Hematopoietic multipotent progenitor cell (in vitro differentiated cells): Measurements from ENCODE around the gene TOB2. TPM values are rescaled to one million over a fixed set of nuclear protein-coding genes. Genes with fewer than 3 reads are reported as not detected.
A peak's percentile ranks its signal among the peaks of the same experiment; 100 is the strongest.
"Not testable (repeated sequence)": the region's sequence is repeated elsewhere in the genome, so short reads cannot be mapped to it uniquely, and the experiment has no call there.

Source experiments
- DNase-seq, 3 donors: peaks; one replicate each; pipeline ENCODE4 v3.0.0-alpha.2; 2011 to 2015; ENCODE audit warnings: low read depth in 2 of 3, low spot score in 2 of 3
- total RNA-seq: library from RNA; depleted of rRNA; stranded (reverse); fragments of >200 nt; gene quantifications from one replicate; pipeline ENCODE4 v1.2.3, GENCODE V29; 2012

Gene TOB2
- total RNA-seq, 1 donor, result 29.9 TPM

DNA sequence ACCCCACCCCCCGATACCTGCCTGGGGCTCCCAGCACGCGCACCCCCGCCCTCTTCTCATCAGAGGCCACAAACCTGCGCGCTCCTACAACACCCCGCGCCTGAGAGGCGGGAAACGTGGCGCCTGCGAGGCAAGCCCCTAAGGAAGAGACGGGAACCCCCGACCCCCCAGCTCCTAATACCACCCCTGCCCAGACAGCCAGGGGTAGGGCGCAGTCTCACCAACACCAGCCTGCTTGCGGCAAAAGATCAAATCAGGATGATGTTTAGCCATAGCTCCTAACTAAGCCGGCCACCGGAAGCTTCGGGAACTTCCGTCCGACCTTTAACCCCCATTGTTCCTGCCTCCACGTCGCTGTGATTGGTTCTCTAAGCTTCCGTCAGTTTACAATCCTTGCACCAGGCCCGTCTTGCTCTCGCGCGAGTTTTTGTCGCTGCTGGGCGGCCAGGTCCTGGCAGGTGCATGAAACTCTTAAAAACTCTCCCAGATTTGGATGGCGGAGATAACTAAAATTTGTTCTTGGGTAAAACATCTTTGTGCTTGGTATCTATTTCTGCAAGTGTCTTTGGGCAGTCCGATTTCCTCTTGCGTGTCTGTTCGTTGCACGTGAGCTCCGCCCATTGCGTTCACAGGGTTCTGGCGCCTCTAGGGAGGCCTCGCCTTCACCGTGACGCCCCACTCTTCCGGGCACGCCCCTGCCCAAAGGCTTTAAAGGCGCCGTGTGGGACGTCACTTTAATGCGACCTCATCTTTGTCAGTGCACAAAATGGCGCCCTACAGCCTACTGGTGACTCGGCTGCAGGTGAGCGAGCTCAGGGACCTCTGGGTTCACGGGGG, 22.0 kb upstream of the TOB2 start, which contains the start of the genes ACO2 and PHF5A:
Gene ACO2, plus strand, starts transcription at position 737 of the 837 bp plus-strand sequence. Its CDS starts 30 bp downstream, at position 767.
Gene PHF5A, minus strand, starts transcription at position 312 of the 837 bp plus-strand sequence. Its CDS starts 39 bp downstream, at position 273.
- DNase-seq, result peak; percentile 97 to 99 (median 98)

DNA sequence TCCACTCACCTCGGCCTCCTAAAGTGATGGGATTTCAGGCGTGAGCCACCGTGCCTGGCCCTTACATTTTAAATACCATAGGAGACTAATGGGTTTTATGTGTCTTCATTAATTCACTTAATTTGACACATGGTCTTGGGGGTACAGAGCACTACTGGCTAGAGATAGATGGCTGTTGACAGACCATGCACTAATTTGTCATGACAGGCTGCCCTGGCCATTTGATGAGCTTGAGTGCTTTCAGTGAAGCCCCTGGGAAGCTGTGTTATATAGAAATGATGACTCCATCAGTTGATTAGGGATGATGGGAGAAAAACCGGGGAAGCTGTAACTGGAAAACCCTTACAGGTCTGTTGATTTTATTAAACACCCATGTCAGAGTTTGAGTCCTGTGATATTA, 15.3 kb upstream of the TOB2 start:
- DNase-seq, result no peak

DNA sequence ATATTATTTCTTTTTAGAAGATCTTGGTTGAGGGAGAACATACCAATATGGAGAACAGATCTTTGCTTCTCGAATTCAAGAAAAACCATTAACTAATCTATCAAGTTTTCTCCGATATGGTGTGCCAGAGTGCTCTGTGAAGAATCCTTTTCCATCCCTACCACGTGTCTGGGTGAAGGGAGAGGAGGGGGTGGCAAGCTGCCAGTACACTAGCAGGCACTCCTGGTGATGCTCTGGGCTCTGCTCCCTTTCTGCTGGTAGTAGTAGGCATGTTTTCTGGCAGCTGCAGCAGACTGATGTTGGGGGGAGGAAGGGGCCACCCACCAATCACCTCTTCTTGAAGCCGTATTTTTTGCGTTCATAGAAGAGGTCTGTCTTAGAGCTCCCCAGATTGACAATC, 13.5 kb upstream of the TOB2 start:
- DNase-seq, result not testable (repeated sequence)

DNA sequence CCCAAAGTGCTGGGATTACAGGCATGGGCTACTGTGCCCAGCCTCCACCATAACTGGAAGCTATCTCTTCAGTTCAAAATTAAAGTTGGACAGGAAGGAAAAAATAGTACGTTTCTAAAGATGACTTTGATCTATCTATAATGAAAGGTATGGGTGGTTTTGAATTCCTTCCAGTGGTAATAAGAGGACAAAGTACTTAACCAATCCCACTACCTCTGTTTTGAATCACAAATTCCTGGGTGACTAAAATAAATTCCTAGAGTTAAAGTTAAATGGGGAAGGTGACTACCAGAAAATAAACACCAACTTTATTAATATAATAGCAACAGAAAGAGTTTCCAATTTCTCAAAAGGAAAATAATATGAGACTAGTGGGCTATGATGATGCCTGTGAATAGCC, 12.8 kb upstream of the TOB2 start:
- DNase-seq, result no peak

DNA sequence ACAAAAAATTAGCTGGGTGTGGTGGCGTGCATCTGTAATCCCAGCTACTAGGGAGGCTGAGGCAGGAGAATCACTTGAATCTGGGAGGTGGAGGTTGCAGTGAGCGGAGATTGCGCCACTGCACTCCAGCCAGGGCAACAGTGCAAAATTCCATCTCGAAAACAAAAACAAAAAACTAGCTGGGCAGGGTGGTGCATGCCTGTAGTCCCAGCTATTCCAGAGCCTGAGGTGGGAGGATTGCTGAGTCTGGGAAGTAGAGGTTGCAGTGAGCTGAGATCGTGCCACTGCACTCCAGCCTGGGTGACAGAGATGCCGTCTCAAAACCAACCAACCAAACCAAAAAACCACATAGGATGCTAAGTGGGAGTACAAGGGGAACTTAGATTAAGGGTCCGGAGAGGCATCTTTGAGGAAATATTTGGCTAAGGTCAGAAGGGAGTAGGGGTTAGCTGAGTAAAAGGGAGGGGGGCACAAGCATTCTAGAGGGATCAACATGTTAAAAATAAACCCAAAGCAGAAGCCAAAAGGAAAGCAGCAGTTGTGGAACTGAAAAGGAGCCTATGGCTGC, 11.6 kb upstream of the TOB2 start:
- DNase-seq, result no peak

DNA sequence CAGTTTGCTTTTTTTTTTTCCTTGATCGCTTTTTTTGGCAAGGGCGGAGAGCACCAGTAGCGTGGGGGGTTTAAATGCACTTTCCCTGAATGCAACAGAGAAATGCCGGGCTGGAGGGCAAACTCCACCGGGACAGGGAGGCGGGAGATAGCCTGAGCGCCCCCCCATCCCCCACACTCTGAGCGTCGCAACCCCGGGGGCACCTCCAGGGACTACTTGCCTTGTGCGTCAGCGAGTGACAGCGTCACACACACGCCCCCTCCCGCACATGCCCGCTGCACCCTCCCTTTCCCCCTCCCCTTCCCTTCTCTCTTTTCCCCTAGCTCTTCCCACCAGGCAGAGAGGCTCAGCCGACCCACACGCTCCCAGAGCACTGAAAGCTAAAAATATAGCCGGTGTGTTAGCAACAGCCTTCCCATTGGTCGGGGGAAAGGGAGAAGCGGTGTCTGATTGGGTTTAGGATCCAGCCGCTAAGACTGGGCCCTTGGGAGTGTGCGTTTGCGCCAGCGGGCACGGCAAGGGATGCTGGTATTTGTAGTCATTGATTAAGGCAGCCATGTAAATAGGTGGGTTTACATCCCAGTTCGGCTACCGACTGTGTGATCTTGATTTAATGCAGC, 1.7 kb upstream of the TOB2 start:
- peak; percentile 75 to 100 (median 99) for DNase-seq

DNA sequence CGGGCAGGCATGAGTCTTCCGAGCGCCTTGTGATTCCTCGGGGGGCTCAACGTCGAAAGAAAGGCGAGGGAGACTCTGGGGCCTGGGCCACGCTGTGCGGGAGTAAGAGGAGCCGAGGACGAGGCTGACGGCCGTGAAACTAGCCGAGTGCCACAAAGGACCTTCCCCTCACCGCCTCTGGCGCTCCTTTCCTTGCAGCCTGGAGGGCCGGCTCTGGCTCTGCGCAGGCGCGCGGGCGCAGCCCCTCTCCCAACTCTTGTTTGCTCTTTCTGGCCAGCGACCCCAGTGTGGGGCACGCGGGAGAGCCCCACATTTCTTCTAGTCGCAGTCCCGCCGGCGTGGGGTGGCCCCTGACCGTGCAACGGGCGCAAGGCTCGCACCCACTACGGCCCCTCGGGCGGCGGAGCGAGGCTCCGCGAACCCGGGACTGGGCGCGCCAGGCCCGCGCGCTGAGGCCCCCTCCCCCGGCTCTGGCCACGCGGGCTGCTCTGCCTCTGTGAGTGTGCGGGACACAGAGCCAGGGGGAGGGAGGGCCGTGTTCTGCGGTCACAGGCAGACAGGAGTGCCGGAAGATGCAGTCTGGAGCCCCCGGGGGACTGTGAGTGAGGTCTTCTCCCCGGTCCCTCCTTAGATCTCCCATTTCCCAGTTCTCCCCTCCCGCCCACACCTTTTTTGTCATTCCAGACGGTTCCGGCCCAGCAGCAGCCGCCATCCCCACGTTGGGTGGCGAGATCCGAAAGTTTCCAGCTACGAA, 1.0 kb upstream of the TOB2 start:
- peak; percentile 41 to 74 (median 51) for DNase-seq

DNA sequence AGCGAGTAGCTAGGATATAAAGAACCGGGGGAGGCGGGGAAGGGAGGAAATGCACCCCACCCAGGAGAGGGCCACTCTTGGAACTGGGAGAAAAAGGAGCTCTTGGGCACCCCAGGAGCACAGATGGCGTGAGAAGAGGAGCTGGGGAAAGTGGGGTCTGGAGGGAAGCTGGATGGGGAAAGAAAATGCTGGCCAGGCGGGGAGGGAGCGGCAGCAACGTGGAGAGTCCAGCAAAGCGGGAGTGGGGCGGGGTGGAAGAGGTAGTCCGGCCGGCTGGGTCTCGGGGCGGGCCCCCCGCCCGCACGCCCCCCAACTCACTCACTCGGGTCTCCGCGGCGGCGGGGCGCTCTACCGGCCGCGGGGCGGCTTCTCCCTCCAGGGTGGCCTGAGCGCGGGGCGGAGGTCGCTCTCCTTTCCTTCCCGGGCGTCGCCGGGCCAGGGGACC, 522 bp downstream of the TOB2 start:
- DNase-seq, result peak in 1 of 3 donors; percentile 2

DNA sequence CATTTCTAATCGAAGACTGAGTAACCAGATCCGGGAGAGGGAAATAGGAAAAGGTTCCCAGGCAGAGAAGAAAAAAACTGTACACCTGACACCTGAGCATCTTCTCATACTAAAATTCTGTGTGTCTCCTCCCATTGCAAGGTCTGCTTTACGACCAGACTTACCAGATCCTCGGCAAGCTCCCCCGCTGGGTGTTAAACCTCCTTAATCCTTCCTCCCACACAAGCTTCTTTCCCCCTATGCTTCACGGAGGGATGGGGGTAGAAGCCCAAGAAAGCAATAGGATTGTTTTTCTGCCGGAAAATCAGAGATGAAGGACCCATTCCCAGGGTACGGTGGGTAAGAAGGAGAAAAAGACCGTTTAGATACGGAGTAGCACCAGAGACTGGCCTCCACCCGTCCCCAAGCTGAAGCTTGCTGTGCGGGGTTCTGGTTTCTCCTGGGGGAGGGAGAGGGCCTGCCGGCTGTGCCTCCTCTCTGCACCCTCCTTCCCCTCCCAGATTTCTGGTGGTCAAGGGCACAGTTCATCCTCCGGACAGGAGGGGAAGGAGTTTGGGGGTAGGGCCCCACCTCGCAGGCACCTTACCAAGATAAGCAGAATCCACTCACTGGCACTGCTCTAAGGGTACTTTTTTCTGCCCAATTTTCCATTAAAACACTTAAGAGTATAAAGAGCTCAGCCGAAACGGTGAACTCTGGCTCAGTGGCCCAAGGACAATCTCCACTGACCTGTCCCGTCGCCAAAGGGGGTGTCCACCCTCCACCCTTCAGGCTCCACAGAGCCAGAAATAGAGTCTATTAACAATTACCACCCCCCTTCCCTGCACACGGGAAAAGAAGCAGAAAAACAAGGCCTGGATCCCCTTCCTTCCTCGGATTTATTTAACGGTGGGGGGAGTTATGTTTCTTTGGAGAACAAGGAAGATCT, 1.2 kb downstream of the TOB2 start:
- DNase-seq, result peak in 1 of 3 donors; percentile 17

DNA sequence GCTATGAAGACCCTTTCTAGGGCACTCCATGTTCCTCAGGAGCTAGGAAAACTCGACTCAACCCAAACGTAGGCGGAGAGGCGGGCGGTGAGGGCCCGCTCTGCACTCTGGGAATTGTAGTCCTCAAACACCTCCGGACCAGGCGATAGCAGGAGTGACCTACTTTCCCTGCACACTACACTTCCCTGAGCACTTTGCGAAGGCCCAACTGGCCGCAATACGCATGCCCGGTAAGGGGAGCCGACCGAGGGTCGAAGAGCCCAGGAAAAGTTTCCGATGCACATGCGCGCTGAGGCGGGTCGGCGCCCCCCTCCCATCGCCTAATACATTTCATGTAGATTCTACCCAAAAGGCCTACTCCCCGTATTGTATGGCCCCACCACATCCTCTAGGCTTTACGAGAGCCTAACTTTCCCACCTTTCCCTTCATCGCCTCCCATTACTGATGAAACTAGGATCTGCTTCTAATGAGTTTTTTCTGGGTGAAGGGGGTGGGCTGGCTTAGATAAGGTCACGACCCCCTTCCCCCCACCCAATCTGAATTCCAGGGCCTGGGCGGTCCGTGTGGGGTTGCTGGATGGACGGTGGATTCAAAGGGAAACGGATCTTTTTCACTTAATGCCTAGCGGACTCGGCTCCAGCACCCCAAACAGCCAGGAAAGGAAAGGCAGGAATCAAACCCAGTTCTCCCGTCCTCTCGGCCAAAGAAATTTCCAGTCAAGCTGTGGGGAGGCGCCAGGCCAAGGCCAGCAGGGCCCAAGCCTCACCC, 2.1 kb downstream of the TOB2 start:
- DNase-seq, result peak; percentile 58 to 98 (median 96)

DNA sequence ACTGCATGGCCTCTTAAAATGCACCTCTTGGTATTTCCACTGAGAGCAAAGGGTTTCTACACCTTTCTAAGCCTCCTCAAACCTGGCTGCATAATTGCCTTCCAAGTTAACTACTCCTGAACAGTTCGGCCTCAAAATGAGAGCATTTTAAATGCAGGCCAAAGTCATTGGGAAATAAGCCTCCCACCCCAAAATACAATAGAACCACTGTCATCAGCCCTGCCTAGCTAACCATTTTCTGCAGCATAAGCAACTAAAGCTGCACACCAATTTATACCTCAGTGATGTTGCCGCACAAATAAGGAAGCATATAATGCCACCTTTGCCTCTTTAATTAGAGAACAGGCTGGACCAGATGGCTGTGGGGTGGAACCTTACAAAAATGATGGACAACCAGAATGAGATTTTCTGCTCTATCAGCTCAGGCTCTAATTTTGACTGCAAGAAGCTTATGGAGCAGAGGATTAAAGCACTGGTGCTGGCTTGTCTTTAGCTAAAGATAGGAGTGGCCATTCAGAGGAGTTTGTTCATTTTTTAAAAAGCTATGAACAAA, 4.3 kb downstream of the TOB2 start:
- DNase-seq, result no peak

DNA sequence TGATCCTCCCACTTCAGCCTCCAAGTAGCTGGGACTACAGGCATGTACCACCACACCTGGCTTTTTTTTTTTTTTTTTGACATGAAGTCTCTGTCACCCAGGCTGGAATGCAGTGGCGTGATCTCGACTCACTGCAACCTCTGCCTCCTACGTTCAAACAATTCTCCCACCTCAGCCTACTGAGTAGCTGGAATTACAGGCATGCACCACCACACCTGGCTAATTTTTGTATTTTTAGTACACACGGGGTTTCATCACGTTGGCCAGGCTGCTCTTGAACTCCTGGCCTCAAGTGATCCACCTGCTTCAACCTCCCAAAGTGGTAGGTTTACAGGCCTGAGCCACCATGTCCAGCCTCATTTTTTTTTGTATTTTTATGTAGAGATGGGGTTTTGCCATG, 6.1 kb downstream of the TOB2 start:
- DNase-seq, result not testable (repeated sequence)

DNA sequence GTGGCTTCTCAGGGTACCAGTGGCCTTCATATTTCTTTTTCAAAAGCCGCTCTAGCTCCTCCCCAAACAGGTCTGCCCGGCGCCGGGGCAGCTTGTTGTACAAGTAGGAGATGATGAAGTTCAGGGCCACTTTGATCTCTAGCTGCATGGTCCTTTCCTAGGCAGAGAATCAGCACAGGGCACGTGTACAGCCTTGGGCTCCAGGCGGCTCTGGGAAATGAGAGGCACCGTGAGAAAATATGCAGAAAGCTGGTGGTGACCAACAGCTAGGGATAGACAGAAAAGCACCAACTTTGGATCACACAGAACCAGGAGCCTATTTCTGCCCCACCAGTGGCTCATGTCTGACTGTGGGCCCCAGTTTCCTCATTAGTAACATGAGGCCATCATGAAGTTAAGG, 9.4 kb downstream of the TOB2 start:
- DNase-seq, result no peak

DNA sequence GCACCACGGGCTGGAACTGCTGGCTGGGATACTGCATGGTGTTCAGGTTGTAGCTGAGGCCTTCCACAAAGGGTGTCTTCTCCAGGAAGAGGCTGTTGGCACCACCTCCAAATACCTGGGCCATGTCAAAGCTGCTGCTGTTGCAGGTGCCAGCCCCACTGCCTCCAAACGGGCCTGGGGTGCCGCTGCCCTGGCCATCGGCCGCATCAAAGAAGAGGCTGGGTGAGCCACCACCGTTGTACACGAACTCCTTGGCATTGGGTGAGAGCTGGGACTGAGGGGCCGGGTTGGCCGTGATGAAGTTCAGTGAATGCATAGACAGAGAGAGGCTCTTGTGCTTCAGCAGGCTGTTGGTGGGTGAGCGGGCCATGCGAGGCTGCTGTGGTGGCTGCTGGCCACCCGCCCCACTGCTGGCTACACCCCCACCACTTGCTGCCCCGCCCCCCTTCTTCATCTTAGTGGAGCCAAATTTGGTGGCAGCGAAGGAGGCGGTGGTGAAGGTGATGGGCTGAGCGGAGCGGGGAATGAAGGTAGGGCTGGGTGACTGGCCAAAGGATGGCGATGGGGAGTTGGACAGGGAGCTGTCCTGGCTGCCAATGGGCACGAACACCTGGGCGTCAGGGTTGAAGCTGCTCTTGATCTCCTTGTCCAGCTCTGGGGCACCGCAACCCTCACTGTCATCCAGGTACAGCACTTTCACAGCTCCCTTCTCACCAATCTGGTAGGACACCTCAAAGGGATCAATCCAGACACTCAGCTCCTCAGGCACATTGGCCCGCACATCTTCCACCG, 10.1 kb downstream of the TOB2 start:
- DNase-seq, result no peak

DNA sequence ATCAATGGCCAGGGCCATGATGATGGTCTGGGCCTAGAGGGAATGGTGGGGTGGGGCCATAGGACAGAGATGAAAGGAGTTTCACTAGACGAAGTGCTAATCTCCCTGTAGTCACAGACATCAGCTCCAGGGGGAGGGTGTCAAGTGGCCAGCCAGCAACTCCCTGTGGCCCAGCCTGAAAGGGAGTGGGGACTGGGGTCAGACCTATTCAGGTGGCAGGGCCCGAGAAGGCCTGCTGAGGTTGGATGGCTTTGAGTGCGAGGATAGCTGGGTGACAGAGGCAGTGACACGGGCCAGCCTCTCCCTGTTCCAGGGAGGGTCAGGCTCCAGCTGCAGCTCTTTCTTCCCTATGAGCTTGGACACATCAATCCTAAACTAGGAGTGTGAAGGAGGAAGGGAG, 11.0 kb downstream of the TOB2 start:
- no peak for DNase-seq

DNA sequence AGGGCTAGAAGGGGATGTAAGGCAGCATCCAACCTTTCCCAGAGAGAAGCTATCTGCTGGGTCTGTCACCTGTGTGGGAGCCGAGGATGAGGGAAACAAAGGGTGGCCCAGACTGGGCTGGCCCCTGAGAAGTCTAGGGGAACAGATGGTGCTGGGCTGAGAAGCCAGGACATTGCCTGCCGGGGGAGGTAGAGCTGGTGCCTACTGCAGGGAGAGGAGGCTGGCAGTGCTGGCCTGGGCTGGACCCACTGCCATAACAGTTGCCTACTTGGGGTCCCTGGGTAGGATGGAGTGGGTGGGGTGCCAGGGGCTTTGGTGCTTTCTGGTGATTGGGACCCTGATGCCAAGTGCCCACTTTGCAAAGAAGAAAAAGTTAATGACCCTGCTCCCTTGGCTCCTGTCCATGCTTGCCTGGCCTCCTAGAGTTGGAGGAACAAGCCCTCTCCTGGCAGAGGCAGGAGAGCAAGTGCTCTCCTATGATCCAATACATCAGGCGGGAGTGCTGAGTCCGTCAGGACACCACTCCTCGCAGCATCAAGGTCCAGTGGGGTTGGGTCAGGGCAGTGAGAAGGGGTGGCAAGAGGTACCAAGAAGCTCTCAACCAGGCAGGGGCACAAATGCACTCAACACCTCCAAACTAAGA, 12.1 kb downstream of the TOB2 start:
- DNase-seq, result not testable (repeated sequence)

DNA sequence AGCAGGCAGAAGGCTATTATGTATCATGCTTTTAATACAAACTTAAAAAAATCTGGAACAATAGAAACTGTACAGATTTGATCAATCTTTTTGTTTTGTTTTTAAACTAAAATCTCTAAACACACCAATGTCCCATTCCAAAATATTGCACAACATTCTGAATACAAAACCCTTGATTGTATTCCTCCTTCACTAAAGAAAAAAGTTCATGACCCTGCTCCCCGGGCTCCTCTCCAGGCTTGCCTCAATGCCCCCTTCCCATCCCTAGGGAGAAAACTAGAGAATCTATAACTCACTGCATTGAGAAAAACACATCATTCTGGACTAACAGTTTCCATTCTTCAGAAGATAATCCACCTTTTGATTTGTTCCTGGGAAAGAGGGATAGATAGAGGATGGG, 13.1 kb downstream of the TOB2 start:
- DNase-seq, result not testable (repeated sequence)
